Astrocyte of the cerebellum (primary cell): ENCODE data around the gene GRIN2C.
"Not testable (repeated sequence)": the region's sequence is repeated elsewhere in the genome, so short reads cannot be mapped to it uniquely, and the experiment has no call there.

Experiments used
- DNase-seq: peaks from one replicate; pipeline ENCODE4 v3.0.0-alpha.2; 2011; ENCODE audit warnings: low read depth
- H3K4me3 ChIP-seq: 2 replicates; pipeline ENCODE4 v1.5.1; 2011; ENCODE audit warnings: mild to moderate bottlenecking, low read depth, low read length, moderate library complexity
- CTCF ChIP-seq: IDR thresholded peaks from 2 replicates; pipeline ENCODE4 v1.5.1; 2012; ENCODE audit warnings: low read length, low read depth, moderate library complexity, mild to moderate bottlenecking; ENCODE audit errors: missing control alignments
- in situ Hi-C: cut with HindIII; loops from 2 replicates; pipeline ENCODE4 v1.10.0; 2017; ENCODE audit warnings: low sequenced_read_pairs

GRIN2C gene

DNA sequence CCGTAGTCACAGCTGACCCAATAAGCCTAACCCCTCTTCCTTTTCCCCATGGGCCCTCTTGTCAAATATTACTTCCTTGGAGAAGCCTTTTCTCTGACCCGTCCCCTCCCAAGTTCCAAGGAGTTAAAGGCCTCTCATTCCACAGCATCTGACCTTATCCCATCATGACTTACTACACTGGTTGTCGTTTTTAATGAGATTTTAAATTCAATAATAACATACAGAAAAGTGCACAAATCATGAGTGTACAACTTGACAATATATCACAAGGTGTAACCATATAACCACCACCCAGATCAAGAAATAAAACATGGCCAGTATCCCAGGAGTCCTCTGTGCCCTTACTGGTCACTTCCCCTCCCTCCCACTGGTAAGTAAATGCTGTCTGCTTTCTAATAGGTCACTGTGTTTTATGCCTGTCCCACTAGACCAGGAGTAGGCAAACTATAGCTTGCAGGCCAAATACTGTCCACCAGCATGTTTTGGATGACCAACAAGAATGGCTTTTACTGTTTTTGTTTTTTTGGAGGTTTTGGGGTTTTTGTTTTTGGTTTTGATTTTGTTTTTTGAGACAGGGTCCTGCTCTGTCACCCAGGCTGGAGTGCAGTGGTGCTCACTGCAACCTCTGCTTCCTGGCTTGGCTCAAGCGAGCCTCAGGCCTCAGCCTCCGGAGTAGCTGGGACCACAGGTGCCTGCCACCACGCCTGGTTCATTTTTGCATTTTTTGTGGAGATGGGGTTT lies 14.4 kb upstream of the GRIN2C start:
- no peak for TF ChIP-seq CTCF
- no peak for DNase-seq

DNA sequence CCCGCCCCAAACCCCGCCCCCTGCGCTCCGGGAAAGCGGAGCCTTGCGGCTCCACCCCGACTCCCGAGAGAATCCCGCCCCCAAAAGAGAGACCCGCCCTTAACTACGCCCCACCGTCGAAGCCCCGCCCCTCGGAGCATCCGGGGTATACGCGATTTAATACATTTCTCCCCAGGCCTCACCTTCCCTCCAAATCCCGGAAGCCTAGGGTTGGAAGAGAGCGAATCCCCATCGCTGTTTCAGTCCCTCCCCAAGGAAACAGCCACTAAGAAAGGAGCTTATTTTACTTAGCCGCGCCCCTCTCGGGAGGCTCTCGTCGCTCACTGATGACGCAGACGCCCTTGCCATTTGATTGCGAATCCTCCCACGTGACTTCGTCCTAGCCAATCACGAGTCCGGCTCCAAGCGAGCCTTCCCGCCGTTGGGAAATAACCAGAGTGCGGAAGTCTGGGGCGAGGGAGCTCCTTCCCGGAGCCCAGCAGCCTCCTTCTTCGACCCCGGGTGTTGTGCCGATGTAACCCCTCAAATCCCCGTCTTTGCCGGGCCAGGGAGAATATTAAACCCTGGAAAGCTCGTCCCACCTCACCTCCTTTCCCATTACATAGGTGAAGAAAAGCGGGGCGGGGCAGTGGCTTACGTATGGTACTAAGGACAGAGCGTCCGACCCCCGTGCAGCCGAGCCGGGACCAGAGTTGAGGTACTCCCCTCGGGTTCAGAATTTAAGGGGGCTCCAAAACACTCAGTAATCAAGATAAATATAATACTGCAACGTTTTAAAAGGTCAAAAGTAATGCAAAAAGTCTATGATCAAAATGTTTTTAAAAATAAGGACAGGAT lies 13.6 kb upstream of the GRIN2C start:
- TF ChIP-seq CTCF, result no peak
- DNase-seq, result peak; percentile 100
- in situ Hi-C loops, result no loop called here
- peak overlapping the region; percentile 75 for H3K4me3 ChIP-seq

More for the DNA sequence above, 14.4 kb upstream of the GRIN2C start:
- peak overlapping the region; percentile 54 for H3K4me3 ChIP-seq
- in situ Hi-C loops, result no loop called here

- no peak for TF ChIP-seq CTCF
- H3K4me3 ChIP-seq, result peak within 1 kb of the TSS; percentile 75
- no peak for DNase-seq
- in situ Hi-C loops, result no loop called here
These were observed 12.8 kb upstream of the GRIN2C start, which contains the start of gene FDXR for GRCh38 chr17:74872313-74873036. Gene FDXR (minus strand): TSS chr17:74872994. CDS start chr17:74872944, 50 bp downstream.

DNA sequence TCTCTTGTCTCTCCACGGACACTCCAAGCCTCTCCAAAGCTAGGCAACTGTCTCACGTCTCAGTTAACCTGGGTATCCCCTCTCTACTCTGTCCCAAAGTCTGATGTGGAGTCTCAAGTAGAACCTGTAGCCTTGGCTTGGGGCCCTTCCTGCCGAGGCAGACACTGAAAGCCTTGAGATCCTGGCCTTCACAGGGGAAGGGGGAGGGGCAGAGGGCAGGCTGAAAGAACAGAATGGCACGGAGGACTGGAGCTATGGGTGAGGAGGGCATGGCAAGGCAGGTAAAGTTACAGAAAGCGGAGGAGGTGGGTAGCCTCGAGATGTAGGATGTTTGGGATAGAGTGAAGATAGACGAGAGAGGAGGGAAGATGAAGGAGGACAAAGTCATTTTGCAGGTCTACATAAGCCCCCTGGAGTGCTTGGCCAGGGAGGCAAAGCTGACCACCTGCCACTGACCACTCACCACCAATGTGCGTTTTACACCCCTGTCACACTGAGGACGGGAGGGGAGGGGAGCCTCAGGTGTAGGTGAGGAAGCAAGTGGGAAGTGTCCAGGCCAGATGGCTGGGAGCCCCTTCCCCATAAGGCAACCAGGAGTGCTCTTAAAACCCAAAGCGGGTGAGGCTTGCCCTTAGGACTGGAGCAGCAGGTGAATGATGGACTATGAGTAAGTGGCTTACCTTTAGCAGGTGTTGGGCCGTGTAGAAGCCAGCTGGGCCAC lies 11.8 kb upstream of the GRIN2C start:
- TF ChIP-seq CTCF, result no peak
- in situ Hi-C loops, result no loop called here
- H3K4me3 ChIP-seq, result peak overlapping the region; percentile 75
- no peak for DNase-seq

DNA sequence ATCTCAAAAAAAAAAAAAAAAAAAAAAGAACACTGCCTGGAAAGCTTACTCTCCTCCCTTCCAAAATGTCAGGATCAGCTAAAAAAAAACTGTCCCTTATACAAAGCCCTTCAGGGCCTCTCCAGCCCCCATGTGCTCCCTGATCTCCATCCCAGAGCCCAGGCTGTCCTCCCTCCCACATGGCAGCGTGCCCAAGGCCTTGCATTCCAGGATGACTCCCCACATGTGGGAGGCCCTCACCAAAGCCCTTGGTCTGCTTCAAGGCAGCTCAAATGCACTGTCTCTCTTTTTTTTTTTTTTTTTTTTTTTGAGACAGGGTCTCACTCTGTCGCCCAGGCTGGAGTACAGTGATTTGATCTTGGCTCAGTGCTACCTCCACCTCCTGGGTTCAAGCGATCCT lies 10.8 kb upstream of the GRIN2C start:
- TF ChIP-seq CTCF, result no peak
- in situ Hi-C loops, result no loop called here
- no peak for DNase-seq
- H3K4me3 ChIP-seq, result no peak overlapping the region

DNA sequence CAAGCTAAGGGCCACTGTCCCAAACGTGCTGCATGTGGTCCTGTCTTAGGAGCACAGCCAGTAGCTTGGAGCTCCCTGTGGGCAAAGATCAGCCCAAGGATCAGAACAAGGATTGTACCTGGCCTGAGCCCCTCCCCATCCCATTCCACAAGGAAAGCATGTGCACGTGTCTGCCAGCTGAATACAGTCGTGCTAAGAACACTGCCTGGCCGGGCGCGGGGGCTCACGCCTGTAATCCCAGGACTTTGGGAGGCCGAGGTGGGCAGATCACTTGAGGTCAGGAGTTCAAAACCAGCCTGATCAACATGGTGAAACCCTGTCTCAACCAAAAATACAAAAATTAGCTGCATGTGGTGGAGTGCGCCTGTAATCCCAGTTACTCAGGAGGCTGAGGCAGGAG lies 10.3 kb upstream of the GRIN2C start:
- in situ Hi-C loops, DNase-seq, H3K4me3 ChIP-seq: not testable (repeated sequence)
